Tibial nerve (tissue), 4 donors: ENCODE results near the gene ZNF485.

ENCODE experiments used
- CTCF ChIP-seq, 5 experiments: fragments of 200-600 bp in 3 of 5; fragments of 450-650 bp in 2 of 5; sonication (generic) in 3 of 5; IDR thresholded peaks; one replicate each; pipeline ENCODE4 v1.5.1; 2016 to 2019; ENCODE audit warnings: antibody characterized with exemption in 5 of 5, mild to moderate bottlenecking in 3 of 5, moderate library complexity in 2 of 5
- EP300 ChIP-seq, 2 donors: sonication (generic); formaldehyde crosslinking; IDR thresholded peaks; one replicate each; pipeline ENCODE4 v1.6.1; 2017; ENCODE audit warnings: antibody characterized with exemption in 2 of 2, mild to moderate bottlenecking in 1 of 2

- no peak for TF ChIP-seq EP300 (IDR thresholded peaks at IDR 0.05)
- TF ChIP-seq CTCF (IDR thresholded peaks at IDR 0.05), result no peak
Measured at GRCh38 chr10:43655311-43655710, 49.1 kb downstream of the ZNF485 start.
